ENCODE data around the gene NOD1.
"Not testable (repeated sequence)": the region's sequence is repeated elsewhere in the genome, so short reads cannot be mapped to it uniquely, and the experiment has no call there.

The NOD1 gene

DNA sequence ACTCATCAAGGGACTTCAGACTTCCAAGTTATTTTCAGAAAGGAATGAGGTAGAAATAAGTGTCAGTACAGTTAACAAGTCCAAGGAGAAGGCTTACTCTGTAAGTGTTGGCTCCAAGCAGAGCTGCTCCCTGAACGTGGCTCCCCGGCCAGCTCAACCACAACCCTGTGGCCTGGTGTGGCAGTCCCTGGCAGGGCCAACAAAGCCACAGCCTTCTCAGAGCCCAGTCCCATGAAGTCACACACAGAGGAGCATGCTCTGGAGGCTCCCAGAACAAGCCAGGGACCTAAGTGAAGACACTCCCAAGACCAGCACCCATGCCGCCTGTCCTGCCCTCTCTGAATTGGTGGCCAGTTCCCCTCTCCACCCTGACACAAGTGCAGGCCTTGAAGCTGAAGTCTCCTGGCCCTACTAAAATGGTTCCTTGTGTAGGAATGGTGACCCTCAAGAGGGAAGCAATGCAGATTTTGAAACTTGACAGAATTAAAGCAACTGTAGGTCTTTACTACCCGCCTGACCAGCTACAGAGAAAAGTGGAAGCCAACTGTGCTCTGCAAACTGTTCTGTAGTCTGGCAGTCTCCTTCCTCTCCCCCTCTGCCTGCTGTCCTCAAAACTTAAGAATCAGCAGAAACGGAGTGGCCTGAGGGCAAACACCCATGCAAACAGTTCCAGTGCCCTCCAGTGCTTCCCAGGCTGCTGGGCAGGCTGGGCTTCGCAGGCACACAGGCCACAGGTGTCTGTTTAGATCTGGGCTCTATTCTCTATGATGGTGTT, 51.1 kb downstream of the NOD1 start:
- H3K36me3 ChIP-seq (ENCODE audit: insufficient read depth, low read length), result no peaks in the 10 kb centered on the region; the same call in 1 of the 2 replicates
- peaks cover 2% of the 10 kb centered on the region for H3K4me1 ChIP-seq (ENCODE audit: insufficient read depth, low read length)
- H3K27ac ChIP-seq (ENCODE audit: low read depth, low read length), result no peak overlapping the region
- no peaks in the 10 kb centered on the region for H3K9me3 ChIP-seq (ENCODE audit: insufficient read depth, low read depth, low read length)
- no peak overlapping the region for H3K9ac ChIP-seq (ENCODE audit: low read depth, low read length)
- no peaks in the 10 kb centered on the region for H3K27me3 ChIP-seq (ENCODE audit: insufficient read depth, low read length)
- H3K4me3 ChIP-seq (ENCODE audit: low read length), result no peak overlapping the region
- 92% methylated on average over 6 of the region's 6 CpGs for WGBS

DNA sequence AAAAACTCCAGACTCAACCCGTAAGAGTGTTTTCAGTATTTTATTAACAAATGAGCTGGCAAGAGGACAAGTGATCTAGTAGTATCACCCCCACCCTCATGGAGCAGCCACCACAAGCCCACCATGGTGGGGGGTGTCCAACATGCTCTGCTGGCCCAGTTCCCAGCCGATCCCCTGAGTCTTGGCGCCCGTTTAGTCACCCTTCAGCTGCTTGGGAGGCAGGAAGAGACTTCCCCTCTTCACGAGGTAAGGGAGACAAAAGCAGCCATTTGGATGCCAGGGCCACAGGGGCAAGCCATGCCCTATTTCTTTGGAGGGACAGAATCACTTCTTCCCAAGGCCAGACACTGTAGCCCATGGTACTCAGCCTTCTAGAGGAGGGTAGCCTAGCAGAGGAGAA, 54.1 kb downstream of the NOD1 start:
- Histone ChIP-seq H3K4me3 (ENCODE audit: low read length) (no peak overlapping the region), H3K4me1 (ENCODE audit: insufficient read depth, low read length) (no peaks in the 10 kb centered on the region), H3K9me3 (ENCODE audit: insufficient read depth, low read depth, low read length) (0 out of 2 replicates have a peak, but pooled peaks cover 3% of the 10 kb centered on the region), H3K9ac (ENCODE audit: low read depth, low read length) (no peak overlapping the region), H3K27ac (ENCODE audit: low read depth, low read length) (no peak overlapping the region), H3K27me3 (ENCODE audit: insufficient read depth, low read length) (no peaks in the 10 kb centered on the region), H3K36me3 (ENCODE audit: insufficient read depth, low read length) (no peaks in the 10 kb centered on the region; the same call in 1 of the 2 replicates)
- WGBS, result 93% methylated on average over 4 of the region's 5 CpGs

DNA sequence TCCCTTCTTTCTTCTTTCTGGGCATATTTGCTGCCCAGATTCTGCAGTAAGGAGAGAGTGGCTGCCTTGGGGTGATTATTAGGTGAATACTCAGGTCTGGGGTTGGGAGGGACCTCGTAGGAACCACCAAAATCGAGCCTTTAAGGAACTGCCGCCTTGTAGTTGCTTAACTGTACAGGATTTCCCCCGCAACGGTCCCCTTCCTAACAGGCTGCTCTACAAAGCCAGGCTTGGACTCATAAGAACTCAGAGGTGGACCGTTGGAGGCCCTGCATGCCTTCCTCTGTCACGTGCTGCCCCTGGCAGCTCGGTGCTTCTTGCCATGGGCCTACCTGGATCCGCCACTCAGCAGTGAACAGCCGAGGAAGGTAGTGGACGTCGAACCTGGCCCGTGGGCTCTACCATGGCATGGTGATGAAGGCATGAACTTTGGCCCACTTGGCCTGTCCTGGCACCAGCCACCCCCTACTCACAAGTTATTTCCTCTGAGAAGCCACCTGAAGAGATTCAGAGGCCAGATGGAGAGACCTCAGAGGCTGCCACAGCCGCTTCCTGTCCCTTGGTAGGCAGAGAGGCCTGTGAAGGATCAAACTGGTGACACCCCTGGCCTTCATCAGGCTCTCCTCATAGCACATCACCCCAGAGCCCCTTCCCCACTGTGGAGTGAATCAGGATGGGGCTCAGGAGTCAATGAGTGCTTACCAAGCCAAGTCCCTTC, 54.6 kb downstream of the NOD1 start:
- H3K9ac ChIP-seq (ENCODE audit: low read depth, low read length), result no peak overlapping the region
- no peaks in the 10 kb centered on the region; the same call in 1 of the 2 replicates for H3K36me3 ChIP-seq (ENCODE audit: insufficient read depth, low read length)
- 0 out of 2 replicates have a peak, but pooled peaks cover 3% of the 10 kb centered on the region for H3K9me3 ChIP-seq (ENCODE audit: insufficient read depth, low read depth, low read length)
- H3K4me1 ChIP-seq (ENCODE audit: insufficient read depth, low read length), result no peaks in the 10 kb centered on the region
- WGBS, result 94% methylated on average over 14 of the region's 14 CpGs
- no peak overlapping the region for H3K27ac ChIP-seq (ENCODE audit: low read depth, low read length)
- H3K27me3 ChIP-seq (ENCODE audit: insufficient read depth, low read length), result no peaks in the 10 kb centered on the region
- no peak overlapping the region for H3K4me3 ChIP-seq (ENCODE audit: low read length)

DNA sequence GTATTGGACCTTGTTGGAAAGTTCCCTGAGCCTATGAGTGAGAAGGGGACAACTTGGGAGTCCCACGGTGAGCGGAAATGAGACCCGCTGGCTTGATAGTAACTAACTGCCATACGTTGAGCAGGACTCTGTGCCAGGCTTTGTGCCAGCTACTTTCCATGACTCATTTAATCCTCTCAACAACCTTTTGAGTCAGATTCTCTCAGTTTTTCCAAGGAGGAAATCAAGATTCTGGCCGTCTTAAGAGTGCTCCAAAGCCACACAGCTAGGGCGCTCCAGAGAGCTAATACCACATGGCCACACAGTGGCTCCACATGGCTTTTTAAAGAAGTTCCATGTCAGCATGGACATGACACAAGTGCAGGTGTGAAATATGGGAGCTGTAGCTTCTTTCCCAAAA, 55.7 kb downstream of the NOD1 start:
- WGBS, result 95% methylated on average over 6 of the region's 6 CpGs
- H3K4me3 ChIP-seq (ENCODE audit: low read length), result no peak overlapping the region
- no peaks in the 10 kb centered on the region for H3K36me3 ChIP-seq (ENCODE audit: insufficient read depth, low read length)
- H3K27ac ChIP-seq (ENCODE audit: low read depth, low read length), result no peak overlapping the region
- H3K9me3 ChIP-seq (ENCODE audit: insufficient read depth, low read depth, low read length), result 0 out of 2 replicates have a peak, but pooled peaks cover 3% of the 10 kb centered on the region
- H3K4me1 ChIP-seq (ENCODE audit: insufficient read depth, low read length), result no peaks in the 10 kb centered on the region
- no peak overlapping the region for H3K9ac ChIP-seq (ENCODE audit: low read depth, low read length)
- H3K27me3 ChIP-seq (ENCODE audit: insufficient read depth, low read length), result no peaks in the 10 kb centered on the region

DNA sequence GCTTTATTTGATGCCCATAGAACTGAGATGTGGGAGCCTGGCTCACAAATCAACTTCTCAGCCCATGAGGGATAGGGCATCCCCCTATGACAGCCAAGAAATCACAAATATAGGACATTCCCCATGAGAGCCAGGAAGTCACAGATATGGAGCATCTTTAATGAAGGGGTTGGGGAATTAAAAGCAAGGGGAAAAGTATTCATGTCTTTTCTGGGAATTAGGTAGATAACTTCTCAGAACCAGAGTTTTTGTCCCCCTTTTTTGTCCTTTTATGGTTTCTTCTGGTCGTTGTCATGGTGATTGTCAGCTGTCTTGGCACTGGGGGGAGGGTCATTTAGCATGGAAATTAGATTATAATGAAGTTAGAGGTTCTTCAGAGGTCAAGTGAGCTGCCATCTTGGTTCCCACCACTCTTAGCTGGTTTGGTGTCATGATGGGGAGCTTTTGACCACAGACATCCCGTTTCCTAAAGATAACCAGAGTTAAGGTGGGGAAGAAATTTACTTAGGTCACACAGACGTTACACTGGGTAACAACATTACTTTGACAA, 56.9 kb downstream of the NOD1 start:
- Histone ChIP-seq H3K27me3 (ENCODE audit: insufficient read depth, low read length) (no peaks in the 10 kb centered on the region), H3K27ac (ENCODE audit: low read depth, low read length) (no peak overlapping the region), H3K4me1 (ENCODE audit: insufficient read depth, low read length) (no peaks in the 10 kb centered on the region), H3K36me3 (ENCODE audit: insufficient read depth, low read length) (no peaks in the 10 kb centered on the region), H3K9ac (ENCODE audit: low read depth, low read length) (no peak overlapping the region), H3K9me3 (ENCODE audit: insufficient read depth, low read depth, low read length) (0 out of 2 replicates have a peak, but pooled peaks cover 3% of the 10 kb centered on the region), H3K4me3 (ENCODE audit: low read length) (no peak overlapping the region)
- WGBS, result 97% methylated on average over 2 of the region's 3 CpGs

DNA sequence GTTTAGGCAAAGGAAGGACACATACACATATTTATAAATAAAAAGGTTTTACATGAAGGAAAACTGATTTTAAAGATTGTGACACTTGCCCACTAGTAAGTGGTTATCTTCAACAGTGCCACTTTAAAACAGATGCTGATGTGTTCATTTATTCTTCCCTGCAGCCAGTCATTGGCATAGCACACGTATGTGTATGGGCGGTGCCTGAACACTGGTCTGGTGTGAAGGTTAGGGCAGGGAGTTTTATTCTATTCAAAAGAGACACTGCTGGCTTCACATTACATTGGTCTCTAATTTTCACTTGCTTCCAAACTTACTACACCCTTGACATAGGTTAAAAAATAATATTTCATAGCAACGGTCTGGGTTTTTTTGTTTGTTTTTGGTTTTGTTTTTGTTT, 57.9 kb downstream of the NOD1 start:
- H3K27me3 ChIP-seq (ENCODE audit: insufficient read depth, low read length), result no peaks in the 10 kb centered on the region
- no peak overlapping the region for H3K9ac ChIP-seq (ENCODE audit: low read depth, low read length)
- no peaks in the 10 kb centered on the region for H3K4me1 ChIP-seq (ENCODE audit: insufficient read depth, low read length)
- 0 out of 2 replicates have a peak overlapping the region, but pooled peaks have one; percentile 16 for H3K4me3 ChIP-seq (ENCODE audit: low read length)
- H3K27ac ChIP-seq (ENCODE audit: low read depth, low read length), result no peak overlapping the region
- H3K36me3 ChIP-seq (ENCODE audit: insufficient read depth, low read length), result no peaks in the 10 kb centered on the region
- 0 out of 2 replicates have a peak, but pooled peaks cover 3% of the 10 kb centered on the region for H3K9me3 ChIP-seq (ENCODE audit: insufficient read depth, low read depth, low read length)
- 100% methylated on average over 2 of the region's 3 CpGs for WGBS

DNA sequence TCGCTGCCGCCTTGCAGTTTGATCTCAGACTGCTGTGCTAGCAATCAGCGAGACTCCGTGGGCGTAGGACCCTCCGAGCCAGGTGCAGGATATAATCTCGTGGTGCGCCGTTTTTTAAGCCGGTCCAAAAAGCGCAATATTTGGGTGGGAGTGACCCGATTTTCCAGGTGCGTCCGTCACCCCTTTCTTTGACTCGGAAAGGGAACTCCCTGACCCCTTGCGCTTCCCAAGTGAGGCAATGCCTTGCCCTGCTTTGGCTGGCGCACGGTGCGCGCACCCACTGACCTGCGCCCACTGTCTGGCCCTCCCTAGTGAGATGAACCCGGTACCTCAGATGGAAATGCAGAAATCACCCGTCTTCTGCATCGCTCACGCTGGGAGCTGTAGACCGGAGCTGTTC, 58.5 kb downstream of the NOD1 start:
- not testable (repeated sequence) for H3K4me1 ChIP-seq (ENCODE audit: insufficient read depth, low read length); H3K27ac ChIP-seq (ENCODE audit: low read depth, low read length); H3K9me3 ChIP-seq (ENCODE audit: insufficient read depth, low read depth, low read length); H3K27me3 ChIP-seq (ENCODE audit: insufficient read depth, low read length); H3K36me3 ChIP-seq (ENCODE audit: insufficient read depth, low read length); H3K9ac ChIP-seq (ENCODE audit: low read depth, low read length)
- 25% methylated on average over 17 of the region's 26 CpGs for WGBS
- peak overlapping the region; percentile 23; the same call in 1 of the 2 replicates for H3K4me3 ChIP-seq (ENCODE audit: low read length)

DNA sequence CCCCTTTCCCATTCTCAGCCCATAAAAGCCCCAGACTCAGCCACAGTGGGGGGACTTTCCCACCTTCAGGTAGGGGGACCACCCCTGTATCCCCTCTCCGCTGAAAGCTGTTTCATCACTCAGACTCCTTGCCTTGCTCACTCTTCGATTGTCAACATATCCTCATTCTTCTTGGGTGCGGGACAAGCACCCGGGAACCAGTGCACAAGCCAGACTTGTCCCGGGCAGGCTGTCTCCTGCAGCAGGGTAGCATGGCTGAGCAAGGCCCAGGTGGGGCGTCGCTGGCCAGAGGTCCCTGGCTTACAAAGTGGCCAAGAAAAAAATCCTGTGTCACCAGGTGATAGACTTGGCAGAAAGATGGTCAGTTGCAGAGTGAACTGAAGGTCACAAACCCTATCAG, 64.7 kb downstream of the NOD1 start:
- Histone ChIP-seq H3K4me3 (ENCODE audit: low read length) (no peak overlapping the region), H3K27ac (ENCODE audit: low read depth, low read length) (no peak overlapping the region), H3K36me3 (ENCODE audit: insufficient read depth, low read length) (no peaks in the 10 kb centered on the region; the same call in 1 of the 2 replicates), H3K27me3 (ENCODE audit: insufficient read depth, low read length) (no peaks in the 10 kb centered on the region), H3K9me3 (ENCODE audit: insufficient read depth, low read depth, low read length) (peaks cover 12% of the 10 kb centered on the region), H3K4me1 (ENCODE audit: insufficient read depth, low read length) (no peaks in the 10 kb centered on the region), H3K9ac (ENCODE audit: low read depth, low read length) (no peak overlapping the region)
- 95% methylated on average over 7 of the region's 7 CpGs for WGBS

DNA sequence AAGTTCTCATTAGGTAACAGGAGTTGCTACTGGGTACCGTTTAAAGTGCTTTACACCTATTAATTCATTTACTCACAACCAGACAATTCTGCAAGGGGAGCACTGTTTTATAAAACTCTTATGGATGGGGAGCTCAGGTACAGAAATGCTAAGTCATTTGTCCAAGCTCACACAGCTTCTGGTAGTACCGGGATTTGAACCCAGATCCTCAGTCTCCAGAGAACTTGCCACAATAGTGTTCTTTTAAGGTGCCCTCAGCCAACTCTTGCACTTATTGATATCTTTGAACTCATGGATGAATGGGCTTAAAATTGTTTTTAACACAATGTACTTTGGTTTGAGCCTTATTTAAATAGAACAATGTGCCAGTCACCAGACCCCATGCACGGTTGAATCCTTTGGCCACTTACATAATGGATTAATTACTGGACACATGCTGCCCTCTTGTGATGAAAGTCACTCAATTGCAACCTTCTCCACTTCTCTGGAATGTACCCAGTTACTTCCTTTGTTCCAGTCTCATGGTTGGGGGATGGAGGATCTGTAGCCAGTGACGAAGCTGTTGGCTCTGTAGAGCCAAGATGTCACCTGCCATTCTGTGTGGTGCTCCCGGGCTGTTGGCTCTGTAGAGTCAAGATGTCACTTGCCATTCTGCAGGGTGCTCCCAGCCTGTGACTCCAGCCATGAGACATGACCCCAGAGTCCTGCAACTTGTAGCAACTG, 65.6 kb downstream of the NOD1 start:
- H3K36me3 ChIP-seq (ENCODE audit: insufficient read depth, low read length), result no peaks in the 10 kb centered on the region; the same call in 1 of the 2 replicates
- peaks cover 12% of the 10 kb centered on the region for H3K9me3 ChIP-seq (ENCODE audit: insufficient read depth, low read depth, low read length)
- no peaks in the 10 kb centered on the region for H3K4me1 ChIP-seq (ENCODE audit: insufficient read depth, low read length)
- no peak overlapping the region for H3K4me3 ChIP-seq (ENCODE audit: low read length)
- no peaks in the 10 kb centered on the region for H3K27me3 ChIP-seq (ENCODE audit: insufficient read depth, low read length)
- no peak overlapping the region for H3K27ac ChIP-seq (ENCODE audit: low read depth, low read length)
- 74% methylated on average over 5 of the region's 5 CpGs for WGBS
- H3K9ac ChIP-seq (ENCODE audit: low read depth, low read length), result no peak overlapping the region

DNA sequence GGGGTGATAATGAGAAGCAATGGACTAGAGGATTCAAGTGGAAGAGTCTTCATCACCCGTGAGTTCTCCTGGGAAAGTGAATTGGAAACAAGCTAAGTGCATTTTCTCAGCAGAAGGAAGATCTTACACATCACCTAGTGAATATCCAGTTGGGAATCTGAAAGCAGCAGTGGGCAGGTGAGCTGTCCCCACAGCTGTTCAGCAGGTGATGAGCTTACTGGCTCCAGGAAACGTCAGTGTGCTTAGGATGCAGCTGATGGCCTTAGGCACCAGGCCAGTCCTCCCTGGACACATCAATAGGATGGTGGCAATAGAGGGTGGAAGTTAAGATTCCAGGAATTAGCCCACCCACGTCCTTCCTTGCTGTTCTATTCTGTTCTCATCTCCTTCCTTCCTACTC, 66.7 kb downstream of the NOD1 start:
- H3K36me3 ChIP-seq (ENCODE audit: insufficient read depth, low read length), result no peaks in the 10 kb centered on the region; the same call in 1 of the 2 replicates
- H3K4me1 ChIP-seq (ENCODE audit: insufficient read depth, low read length), result no peaks in the 10 kb centered on the region
- peaks cover 12% of the 10 kb centered on the region for H3K9me3 ChIP-seq (ENCODE audit: insufficient read depth, low read depth, low read length)
- WGBS, result 93% methylated on average over 3 of the region's 3 CpGs
- no peak overlapping the region for H3K4me3 ChIP-seq (ENCODE audit: low read length)
- no peak overlapping the region for H3K27ac ChIP-seq (ENCODE audit: low read depth, low read length)
- H3K27me3 ChIP-seq (ENCODE audit: insufficient read depth, low read length), result no peaks in the 10 kb centered on the region
- no peak overlapping the region for H3K9ac ChIP-seq (ENCODE audit: low read depth, low read length)
